Brain microvascular endothelial cell (primary cell): ENCODE measurements around the gene PHF21B.

Experiments
- DNase-seq: peaks from one replicate; pipeline ENCODE4 v3.0.0-alpha.2; 2020
- H3K27ac ChIP-seq: fragments of 250-450 bp; sonication (Bioruptor Pico); 2 replicates; pipeline ENCODE4 v1.5.1; 2020; ENCODE audit warnings: mild to moderate bottlenecking, moderate library complexity
- H3K27me3 ChIP-seq: fragments of 250-450 bp; sonication (Bioruptor Pico); replicated peaks from 2 replicates; pipeline ENCODE4 v1.5.1; 2020; ENCODE audit warnings: mild to moderate bottlenecking
- H3K36me3 ChIP-seq: fragments of 250-450 bp; sonication (Bioruptor Pico); replicated peaks from 2 replicates; pipeline ENCODE4 v1.5.1; 2020; ENCODE audit warnings: mild to moderate bottlenecking
- H3K4me3 ChIP-seq: 2 replicates; pipeline ENCODE4 v1.5.1; 2011; ENCODE audit warnings: low read depth, mild to moderate bottlenecking, control low read depth, low read length, moderate library complexity
- in situ Hi-C: cut with HindIII; loops from 2 replicates; pipeline ENCODE4 v1.10.0; 2017; ENCODE audit warnings: low sequenced_read_pairs, low pct_ligation_motif_present
- TF ChIP-seq, protein P1 (sequence below): IDR thresholded peaks from 2 replicates; pipeline ENCODE4 v1.5.1; 2011; ENCODE audit warnings: low read depth, mild to moderate bottlenecking, moderate library complexity, low read length, control low read depth, inconsistent platforms; ENCODE audit errors: missing control alignments

PHF21B gene

DNA sequence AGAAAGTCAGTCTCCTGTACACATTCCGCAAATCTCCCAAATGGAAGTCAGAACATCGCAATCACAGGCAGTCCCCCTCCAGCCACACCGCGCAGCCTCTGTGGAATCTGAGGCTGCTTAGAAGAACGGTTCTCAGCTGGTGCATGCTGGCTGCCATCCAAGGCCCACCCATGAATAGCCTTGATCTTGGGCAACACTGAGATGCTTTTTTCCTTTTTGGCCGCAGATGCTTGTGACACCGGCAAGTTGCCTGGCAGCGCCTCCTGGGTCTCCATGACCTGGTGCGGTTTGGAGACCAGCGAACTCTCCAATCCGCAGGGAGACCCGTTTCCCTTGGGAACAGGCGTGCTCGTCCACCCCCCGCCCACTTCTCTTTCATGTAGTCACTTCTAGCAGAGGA, 26.3 kb upstream of the PHF21B start:
- H3K27me3 ChIP-seq, result no peaks in the 10 kb centered on the region
- TF ChIP-seq, protein P1, sequence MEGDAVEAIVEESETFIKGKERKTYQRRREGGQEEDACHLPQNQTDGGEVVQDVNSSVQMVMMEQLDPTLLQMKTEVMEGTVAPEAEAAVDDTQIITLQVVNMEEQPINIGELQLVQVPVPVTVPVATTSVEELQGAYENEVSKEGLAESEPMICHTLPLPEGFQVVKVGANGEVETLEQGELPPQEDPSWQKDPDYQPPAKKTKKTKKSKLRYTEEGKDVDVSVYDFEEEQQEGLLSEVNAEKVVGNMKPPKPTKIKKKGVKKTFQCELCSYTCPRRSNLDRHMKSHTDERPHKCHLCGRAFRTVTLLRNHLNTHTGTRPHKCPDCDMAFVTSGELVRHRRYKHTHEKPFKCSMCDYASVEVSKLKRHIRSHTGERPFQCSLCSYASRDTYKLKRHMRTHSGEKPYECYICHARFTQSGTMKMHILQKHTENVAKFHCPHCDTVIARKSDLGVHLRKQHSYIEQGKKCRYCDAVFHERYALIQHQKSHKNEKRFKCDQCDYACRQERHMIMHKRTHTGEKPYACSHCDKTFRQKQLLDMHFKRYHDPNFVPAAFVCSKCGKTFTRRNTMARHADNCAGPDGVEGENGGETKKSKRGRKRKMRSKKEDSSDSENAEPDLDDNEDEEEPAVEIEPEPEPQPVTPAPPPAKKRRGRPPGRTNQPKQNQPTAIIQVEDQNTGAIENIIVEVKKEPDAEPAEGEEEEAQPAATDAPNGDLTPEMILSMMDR, result no peak
- H3K36me3 ChIP-seq, result no peaks in the 10 kb centered on the region
- H3K27ac ChIP-seq, result no peak overlapping the region
- H3K4me3 ChIP-seq, result no peak overlapping the region
- DNase-seq, result no peak
- in situ Hi-C loops, result no loop called here

DNA sequence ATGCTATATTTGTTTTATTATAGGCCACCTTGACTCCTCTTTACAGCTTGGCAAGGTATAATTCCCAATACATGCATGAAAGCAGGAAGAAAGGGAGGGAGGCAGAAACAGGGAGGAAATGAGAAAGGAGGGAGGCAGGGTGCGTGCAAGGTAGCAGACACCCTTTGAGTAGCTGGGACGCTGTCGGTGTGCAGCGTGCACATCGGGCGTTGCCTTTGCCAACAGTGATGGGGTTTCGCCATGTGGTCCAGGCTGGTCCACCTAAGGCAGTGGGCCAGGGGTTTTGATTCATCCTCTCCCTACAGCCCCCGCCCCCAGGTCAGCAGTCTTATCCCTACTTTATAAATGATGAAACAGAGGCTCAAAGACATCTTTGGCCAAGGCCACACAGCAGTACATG, 25.0 kb upstream of the PHF21B start:
- Histone ChIP-seq H3K4me3 (no peak overlapping the region), H3K27ac (no peak overlapping the region), H3K27me3 (no peaks in the 10 kb centered on the region), H3K36me3 (no peaks in the 10 kb centered on the region)
- TF ChIP-seq, protein P1, result no peak
- DNase-seq, result no peak
- in situ Hi-C loops, result no loop called here

DNA sequence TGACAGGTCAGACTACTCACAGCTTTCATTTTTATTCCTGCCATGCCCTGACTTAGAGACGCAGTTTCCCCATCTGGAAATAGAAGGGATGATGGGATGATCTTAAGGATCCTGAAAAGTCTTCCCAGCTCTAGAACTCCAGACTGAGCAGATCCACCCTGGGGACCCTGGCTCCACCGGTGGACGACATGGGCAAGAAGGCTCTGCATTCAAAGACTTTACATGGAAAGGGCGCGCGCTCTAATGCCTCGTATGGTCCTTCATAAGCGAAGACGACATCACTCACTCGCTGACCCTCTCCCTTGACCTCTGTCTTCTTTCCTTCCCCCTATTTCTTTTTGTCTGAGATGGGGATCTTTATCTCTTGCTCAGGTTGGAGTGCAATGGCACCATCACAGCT, 24.4 kb upstream of the PHF21B start:
- Histone ChIP-seq H3K36me3 (no peaks in the 10 kb centered on the region), H3K4me3 (no peak overlapping the region), H3K27ac (no peak overlapping the region), H3K27me3 (no peaks in the 10 kb centered on the region)
- DNase-seq, result no peak
- in situ Hi-C loops, result no loop called here
- TF ChIP-seq, protein P1, result no peak

DNA sequence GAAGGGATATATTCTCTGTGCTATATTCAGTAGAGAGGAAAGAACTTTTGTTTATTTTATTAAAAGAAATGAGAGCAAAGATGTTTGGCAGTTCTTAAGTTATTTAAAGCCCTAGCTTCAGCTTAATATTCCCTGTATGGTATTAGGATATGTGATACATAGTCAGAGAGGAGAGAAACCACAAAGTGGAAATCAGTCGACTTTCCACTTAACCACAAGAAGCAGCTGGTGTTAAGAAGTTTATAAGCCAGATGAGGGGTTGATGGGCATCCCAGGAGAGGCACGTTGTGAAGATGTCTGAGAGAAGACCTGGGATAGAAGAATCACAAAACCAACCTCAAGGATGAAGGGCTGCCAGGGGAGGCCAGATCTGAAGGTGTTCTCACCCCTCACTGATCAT, 23.3 kb upstream of the PHF21B start:
- TF ChIP-seq, protein P1, result no peak
- Histone ChIP-seq H3K4me3 (no peak overlapping the region), H3K27ac (no peak overlapping the region), H3K27me3 (no peaks in the 10 kb centered on the region), H3K36me3 (no peaks in the 10 kb centered on the region)
- DNase-seq, result no peak
- in situ Hi-C loops, result no loop called here

DNA sequence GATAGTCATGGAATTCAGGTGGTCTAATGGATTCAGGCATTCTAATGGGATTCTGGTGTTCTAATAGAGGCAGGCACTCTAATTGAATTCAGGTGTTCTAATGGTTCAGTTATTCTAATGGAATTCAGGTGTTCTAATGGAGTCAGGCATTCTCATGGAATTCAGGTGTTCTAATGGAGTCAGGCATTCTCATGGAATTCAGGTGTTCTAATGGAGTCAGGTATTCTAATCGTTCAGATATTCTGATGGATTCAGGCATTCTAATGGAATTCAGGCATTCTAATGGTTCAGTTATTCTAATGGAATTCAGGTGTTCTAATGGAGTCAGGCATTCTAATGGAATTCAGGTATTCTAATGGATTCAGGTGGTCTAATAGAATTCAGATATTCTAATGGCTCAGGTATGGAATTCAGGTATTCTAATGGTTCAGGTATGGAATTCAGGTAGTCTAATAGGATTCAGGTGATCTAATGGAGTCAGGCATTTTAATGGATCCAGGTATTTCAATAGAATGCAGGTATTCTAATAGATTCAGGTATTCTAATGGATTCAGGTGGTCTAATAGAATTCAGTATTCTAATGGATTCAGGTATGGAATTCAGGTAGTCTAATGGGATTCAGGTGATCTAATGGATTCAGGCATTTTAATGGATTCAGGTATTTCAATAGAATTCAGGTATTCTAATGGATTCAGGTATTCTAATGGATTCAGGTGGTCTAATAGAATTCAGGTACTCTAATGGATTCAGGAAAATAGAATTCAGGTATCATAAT, 22.0 kb upstream of the PHF21B start:
- H3K27me3 ChIP-seq, result no peaks in the 10 kb centered on the region
- DNase-seq, result no peak
- in situ Hi-C loops, result no loop called here
- H3K36me3 ChIP-seq, result no peaks in the 10 kb centered on the region
- no peak overlapping the region for H3K4me3 ChIP-seq
- H3K27ac ChIP-seq, result no peak overlapping the region
- TF ChIP-seq, protein P1, result no peak

DNA sequence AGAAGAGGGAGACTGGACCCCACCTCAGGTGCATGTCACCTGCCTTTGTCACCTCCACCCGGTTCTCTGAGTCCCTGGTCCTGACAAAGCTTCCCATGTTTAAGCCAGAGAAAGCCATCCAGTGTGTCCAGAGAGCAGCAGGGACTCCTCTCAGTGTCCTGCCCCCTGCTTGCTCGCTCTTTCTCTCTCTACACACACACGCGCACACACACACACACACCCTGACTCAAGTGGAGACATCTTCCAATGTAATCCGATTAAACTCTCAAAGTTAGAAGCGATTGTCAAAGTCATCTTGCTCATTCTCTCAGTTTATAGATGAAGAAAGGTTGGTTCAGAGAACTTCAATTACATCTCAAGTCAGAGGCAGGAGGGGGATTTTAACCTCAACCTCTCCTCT, 19.7 kb upstream of the PHF21B start:
- TF ChIP-seq, protein P1, result no peak
- Histone ChIP-seq H3K4me3 (no peak overlapping the region), H3K36me3 (no peaks in the 10 kb centered on the region), H3K27me3 (no peaks in the 10 kb centered on the region), H3K27ac (no peak overlapping the region)
- in situ Hi-C loops, result no loop called here
- DNase-seq, result no peak
